ENCODE data around the gene DHRSX.

DHRSX gene

GRCh38 chrX:2263203-2263602 is 237.6 kb downstream of the DHRSX start (continued):
- TF ChIP-seq, protein P1, sequence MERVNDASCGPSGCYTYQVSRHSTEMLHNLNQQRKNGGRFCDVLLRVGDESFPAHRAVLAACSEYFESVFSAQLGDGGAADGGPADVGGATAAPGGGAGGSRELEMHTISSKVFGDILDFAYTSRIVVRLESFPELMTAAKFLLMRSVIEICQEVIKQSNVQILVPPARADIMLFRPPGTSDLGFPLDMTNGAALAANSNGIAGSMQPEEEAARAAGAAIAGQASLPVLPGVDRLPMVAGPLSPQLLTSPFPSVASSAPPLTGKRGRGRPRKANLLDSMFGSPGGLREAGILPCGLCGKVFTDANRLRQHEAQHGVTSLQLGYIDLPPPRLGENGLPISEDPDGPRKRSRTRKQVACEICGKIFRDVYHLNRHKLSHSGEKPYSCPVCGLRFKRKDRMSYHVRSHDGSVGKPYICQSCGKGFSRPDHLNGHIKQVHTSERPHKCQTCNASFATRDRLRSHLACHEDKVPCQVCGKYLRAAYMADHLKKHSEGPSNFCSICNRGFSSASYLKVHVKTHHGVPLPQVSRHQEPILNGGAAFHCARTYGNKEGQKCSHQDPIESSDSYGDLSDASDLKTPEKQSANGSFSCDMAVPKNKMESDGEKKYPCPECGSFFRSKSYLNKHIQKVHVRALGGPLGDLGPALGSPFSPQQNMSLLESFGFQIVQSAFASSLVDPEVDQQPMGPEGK (CRISPR knock-in tag; IDR thresholded peaks at IDR 0.05; ENCODE audit: borderline replicate concordance), result no peak
- TF ChIP-seq TCF4 (CRISPR knock-in tag; IDR thresholded peaks at IDR 0.05; ENCODE audit: borderline replicate concordance), result no peak
- TF ChIP-seq OSR1 (CRISPR knock-in tag; IDR thresholded peaks at IDR 0.05), result no peak
- TF ChIP-seq, protein P2, sequence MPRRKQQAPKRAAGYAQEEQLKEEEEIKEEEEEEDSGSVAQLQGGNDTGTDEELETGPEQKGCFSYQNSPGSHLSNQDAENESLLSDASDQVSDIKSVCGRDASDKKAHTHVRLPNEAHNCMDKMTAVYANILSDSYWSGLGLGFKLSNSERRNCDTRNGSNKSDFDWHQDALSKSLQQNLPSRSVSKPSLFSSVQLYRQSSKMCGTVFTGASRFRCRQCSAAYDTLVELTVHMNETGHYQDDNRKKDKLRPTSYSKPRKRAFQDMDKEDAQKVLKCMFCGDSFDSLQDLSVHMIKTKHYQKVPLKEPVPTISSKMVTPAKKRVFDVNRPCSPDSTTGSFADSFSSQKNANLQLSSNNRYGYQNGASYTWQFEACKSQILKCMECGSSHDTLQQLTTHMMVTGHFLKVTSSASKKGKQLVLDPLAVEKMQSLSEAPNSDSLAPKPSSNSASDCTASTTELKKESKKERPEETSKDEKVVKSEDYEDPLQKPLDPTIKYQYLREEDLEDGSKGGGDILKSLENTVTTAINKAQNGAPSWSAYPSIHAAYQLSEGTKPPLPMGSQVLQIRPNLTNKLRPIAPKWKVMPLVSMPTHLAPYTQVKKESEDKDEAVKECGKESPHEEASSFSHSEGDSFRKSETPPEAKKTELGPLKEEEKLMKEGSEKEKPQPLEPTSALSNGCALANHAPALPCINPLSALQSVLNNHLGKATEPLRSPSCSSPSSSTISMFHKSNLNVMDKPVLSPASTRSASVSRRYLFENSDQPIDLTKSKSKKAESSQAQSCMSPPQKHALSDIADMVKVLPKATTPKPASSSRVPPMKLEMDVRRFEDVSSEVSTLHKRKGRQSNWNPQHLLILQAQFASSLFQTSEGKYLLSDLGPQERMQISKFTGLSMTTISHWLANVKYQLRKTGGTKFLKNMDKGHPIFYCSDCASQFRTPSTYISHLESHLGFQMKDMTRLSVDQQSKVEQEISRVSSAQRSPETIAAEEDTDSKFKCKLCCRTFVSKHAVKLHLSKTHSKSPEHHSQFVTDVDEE (CRISPR knock-in tag; IDR thresholded peaks at IDR 0.05), result no peak
- TF ChIP-seq ZNF565 (CRISPR knock-in tag; conservative IDR thresholded peaks at IDR 0.05; ENCODE audit: low read depth), result no peak
- TF ChIP-seq GLIS3 (CRISPR knock-in tag; IDR thresholded peaks at IDR 0.05), result no peak
- no peak for TF ChIP-seq ESRRG (CRISPR knock-in tag; IDR thresholded peaks at IDR 0.05)
- no peak for TF ChIP-seq SNAI2 (CRISPR knock-in tag; IDR thresholded peaks at IDR 0.05)

DNA sequence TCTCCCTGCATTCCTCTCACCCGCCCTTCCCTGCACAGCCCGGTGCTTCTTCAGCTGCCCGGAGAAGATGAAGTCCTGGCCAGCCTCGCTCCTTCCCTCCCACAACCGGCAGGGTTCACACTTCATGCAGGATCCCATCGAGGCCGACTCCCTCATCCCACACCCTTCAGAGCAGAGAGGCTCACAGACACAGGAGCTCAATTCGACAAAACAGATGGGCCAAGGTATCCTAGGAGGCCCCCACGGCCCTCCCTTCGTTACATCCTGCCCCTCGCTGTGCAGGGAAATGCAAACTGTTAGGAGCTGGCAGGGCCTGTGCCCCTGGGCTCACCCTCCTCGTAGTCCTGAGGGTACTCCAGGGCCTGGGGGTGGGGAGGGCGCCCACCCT is 238.1 kb downstream of the DHRSX start:
- no peak for TF ChIP-seq ZNF70 (CRISPR knock-in tag; IDR thresholded peaks at IDR 0.05)
- TF ChIP-seq ZFP30 (CRISPR knock-in tag; IDR thresholded peaks at IDR 0.05), result no peak
- no peak for TF ChIP-seq ZFP3 (CRISPR knock-in tag; IDR thresholded peaks at IDR 0.05)
- no peak for TF ChIP-seq PPARA (CRISPR knock-in tag; IDR thresholded peaks at IDR 0.05; ENCODE audit: borderline replicate concordance)
- TF ChIP-seq ZNF8 (CRISPR knock-in tag; IDR thresholded peaks at IDR 0.05), result no peak
- TF ChIP-seq, protein P1 (CRISPR knock-in tag; IDR thresholded peaks at IDR 0.05; ENCODE audit: borderline replicate concordance), result no peak
- TF ChIP-seq OSR1 (CRISPR knock-in tag; IDR thresholded peaks at IDR 0.05), result no peak
- peak; percentile 30; the same call in 2 of the 3 replicates for ATAC-seq

DNA sequence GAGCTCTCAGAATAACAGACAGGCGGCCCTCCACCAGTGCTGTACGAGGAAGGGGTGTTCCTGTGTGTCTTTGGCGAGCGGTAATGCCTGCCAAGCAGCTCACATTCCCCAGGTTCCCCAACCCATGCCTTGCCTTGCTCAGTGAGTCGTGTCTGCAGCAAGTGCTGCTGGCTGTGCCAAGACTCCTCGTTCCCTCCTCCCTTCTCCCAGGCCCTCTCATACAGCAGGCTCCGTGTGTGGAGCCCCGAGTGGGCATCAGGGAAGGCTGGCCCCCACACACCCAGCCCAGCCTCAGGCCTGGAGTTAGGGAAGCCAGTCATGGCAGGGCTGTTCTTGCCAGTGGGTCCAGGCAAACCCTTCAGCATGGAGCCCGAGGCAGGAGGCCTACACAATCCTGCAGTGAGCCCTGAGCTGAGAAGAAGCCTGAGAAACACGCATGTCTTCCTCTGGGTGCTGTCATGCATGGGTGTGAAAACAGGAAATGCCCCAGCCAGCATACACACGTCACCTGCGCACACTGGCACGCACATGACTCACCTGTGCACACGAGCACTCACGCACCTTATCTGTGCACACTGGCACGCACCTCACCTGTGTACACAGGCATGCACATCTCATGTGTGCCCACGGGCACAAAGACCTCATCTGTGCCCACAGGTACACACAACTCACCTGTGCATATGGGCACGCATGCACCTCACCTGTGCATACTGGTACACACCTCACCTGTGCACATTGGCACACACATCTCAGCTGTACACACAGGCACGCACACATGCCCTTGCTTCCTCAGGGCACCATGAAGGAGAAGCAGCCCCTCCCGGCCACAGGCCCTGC is 238.7 kb downstream of the DHRSX start:
- TF ChIP-seq ZFP30 (CRISPR knock-in tag; IDR thresholded peaks at IDR 0.05) (no peak), RARB (CRISPR knock-in tag; IDR thresholded peaks at IDR 0.05) (no peak), ZC3H10 (CRISPR knock-in tag; IDR thresholded peaks at IDR 0.05) (no peak), POU6F1 (CRISPR knock-in tag; IDR thresholded peaks at IDR 0.05; ENCODE audit: borderline replicate concordance, low read depth) (no peak), GLIS3 (CRISPR knock-in tag; IDR thresholded peaks at IDR 0.05) (no peak), ZFP3 (CRISPR knock-in tag; IDR thresholded peaks at IDR 0.05) (no peak), ZNF70 (CRISPR knock-in tag; IDR thresholded peaks at IDR 0.05) (no peak)
- ATAC-seq, result peak; percentile 47

DNA sequence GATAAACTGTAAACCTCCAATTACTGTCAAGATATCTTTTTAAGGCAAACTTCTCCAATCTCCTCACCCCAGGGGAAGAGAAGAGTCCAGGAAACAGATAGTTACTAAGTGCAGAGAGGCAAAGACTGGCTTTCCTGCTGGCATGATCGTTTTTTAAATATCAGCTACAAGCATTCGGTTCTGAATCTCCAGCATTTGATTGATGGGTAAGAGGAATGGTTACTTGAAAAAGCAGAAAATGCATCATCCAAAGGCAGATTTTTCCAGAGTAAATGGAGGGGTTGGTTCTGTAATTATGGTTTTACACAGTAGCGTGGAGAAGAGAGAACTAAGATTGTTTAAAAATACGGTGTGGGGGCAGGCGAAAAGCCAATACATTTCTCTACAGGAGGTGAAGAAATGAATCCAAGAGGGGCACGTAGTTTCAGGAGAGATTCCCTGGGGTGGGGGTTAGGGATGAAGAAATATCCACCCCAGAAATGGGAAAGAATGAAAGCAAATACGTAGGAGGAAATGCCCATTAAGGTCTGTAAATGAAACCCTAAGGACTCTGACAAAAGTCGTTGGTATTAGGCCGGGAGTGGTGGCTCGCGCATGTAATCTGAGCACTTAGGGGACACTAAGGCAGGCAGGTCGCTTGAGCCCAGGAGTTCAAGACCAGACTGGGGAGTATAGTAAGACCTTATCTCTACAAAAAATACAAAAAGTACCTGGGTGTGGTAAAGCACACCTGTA is 248.3 kb downstream of the DHRSX start:
- no peak for TF ChIP-seq CSDC2 (CRISPR knock-in tag; IDR thresholded peaks at IDR 0.05)
- TF ChIP-seq, protein P1 (CRISPR knock-in tag; IDR thresholded peaks at IDR 0.05; ENCODE audit: borderline replicate concordance), result no peak
- no peak for TF ChIP-seq ESRRG (CRISPR knock-in tag; IDR thresholded peaks at IDR 0.05)
- ATAC-seq, result no peak

Measured in SK-N-SH treated with all-trans-retinoic acid at 6 μM for 48 hours (cell line).